Measurements from ENCODE around the gene SCARF1. TPM values are rescaled to one million over a fixed set of nuclear protein-coding genes. Genes with fewer than 3 reads are reported as not detected.

SCARF1 gene
- total RNA-seq, 1 donor from 2014 or later: 41.0 TPM

- Histone ChIP-seq H3K4me3 (ENCODE audit: low read depth, low read length) (no peak overlapping the region), H3K36me3 (ENCODE audit: control insufficient read depth, insufficient read depth, low read length) (no peaks in the 10 kb centered on the region), H3K27me3 (ENCODE audit: control insufficient read depth, insufficient read depth, low read length) (peaks cover 7% of the 10 kb centered on the region)
- TF ChIP-seq CTCF (IDR thresholded peaks at IDR 0.05; ENCODE audit: insufficient read depth, low read length, poor library complexity, severe bottlenecking): no peak
- no peak for DNase-seq (ENCODE audit: low read depth)
Observed at GRCh38 chr17:1625581-1625980, 20.0 kb downstream of the SCARF1 start.

- no peak for DNase-seq (ENCODE audit: low read depth)
- H3K36me3 ChIP-seq (ENCODE audit: control insufficient read depth, insufficient read depth, low read length): no peaks in the 10 kb centered on the region
- no peak overlapping the region for H3K4me3 ChIP-seq (ENCODE audit: low read depth, low read length)
- H3K27me3 ChIP-seq (ENCODE audit: control insufficient read depth, insufficient read depth, low read length): peaks cover 7% of the 10 kb centered on the region
- no peak for TF ChIP-seq CTCF (IDR thresholded peaks at IDR 0.05; ENCODE audit: insufficient read depth, low read length, poor library complexity, severe bottlenecking)
Observed at GRCh38 chr17:1625053-1625452, 20.5 kb downstream of the SCARF1 start.

DNA sequence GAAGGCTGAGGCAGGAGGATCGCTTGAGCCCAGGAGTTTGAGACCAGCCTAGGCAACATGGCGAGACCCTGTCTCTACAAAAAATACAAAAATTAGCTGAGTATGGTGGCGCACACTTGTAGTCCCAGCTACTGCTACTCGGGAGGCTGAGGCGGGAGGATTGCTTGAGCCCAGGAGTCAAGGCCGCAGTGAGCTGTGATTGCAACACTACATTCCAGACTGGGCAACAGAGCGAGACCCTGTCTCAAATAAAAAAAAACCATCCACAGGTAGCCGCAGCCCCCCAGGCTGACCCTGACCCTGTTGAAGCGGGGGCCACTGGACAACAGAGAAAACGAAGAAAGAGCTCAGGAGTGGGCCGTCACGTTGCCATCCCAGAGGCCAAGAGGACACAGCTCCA, 20.9 kb downstream of the SCARF1 start:
- Histone ChIP-seq H3K27me3 (ENCODE audit: control insufficient read depth, insufficient read depth, low read length) (peaks cover 4% of the 10 kb centered on the region), H3K36me3 (ENCODE audit: control insufficient read depth, insufficient read depth, low read length) (no peaks in the 10 kb centered on the region), H3K4me3 (ENCODE audit: low read depth, low read length) (no peak overlapping the region)
- TF ChIP-seq CTCF (IDR thresholded peaks at IDR 0.05; ENCODE audit: insufficient read depth, low read length, poor library complexity, severe bottlenecking): no peak
- DNase-seq (ENCODE audit: low read depth): no peak

- no peaks in the 10 kb centered on the region for H3K36me3 ChIP-seq (ENCODE audit: control insufficient read depth, insufficient read depth, low read length)
- no peak overlapping the region for H3K4me3 ChIP-seq (ENCODE audit: low read depth, low read length)
- TF ChIP-seq CTCF (IDR thresholded peaks at IDR 0.05; ENCODE audit: insufficient read depth, low read length, poor library complexity, severe bottlenecking): no peak
- H3K27me3 ChIP-seq (ENCODE audit: control insufficient read depth, insufficient read depth, low read length): peaks cover 3% of the 10 kb centered on the region
- DNase-seq (ENCODE audit: low read depth): no peak
Observed at GRCh38 chr17:1623057-1623630, 22.4 kb downstream of the SCARF1 start.

- no peak for TF ChIP-seq CTCF (IDR thresholded peaks at IDR 0.05; ENCODE audit: insufficient read depth, low read length, poor library complexity, severe bottlenecking)
- H3K36me3 ChIP-seq (ENCODE audit: control insufficient read depth, insufficient read depth, low read length): no peaks in the 10 kb centered on the region
- no peaks in the 10 kb centered on the region for H3K27me3 ChIP-seq (ENCODE audit: control insufficient read depth, insufficient read depth, low read length)
- DNase-seq (ENCODE audit: low read depth): no peak
- no peak overlapping the region for H3K4me3 ChIP-seq (ENCODE audit: low read depth, low read length)
Observed at GRCh38 chr17:1621273-1621954, 24.1 kb downstream of the SCARF1 start.

GRCh38 chr17:1620486-1620885, 25.0 kb downstream of the SCARF1 start:
- H3K4me3 ChIP-seq (ENCODE audit: low read depth, low read length): no peak overlapping the region
- no peaks in the 10 kb centered on the region for H3K27me3 ChIP-seq (ENCODE audit: control insufficient read depth, insufficient read depth, low read length)
- no peak for TF ChIP-seq CTCF (IDR thresholded peaks at IDR 0.05; ENCODE audit: insufficient read depth, low read length, poor library complexity, severe bottlenecking)
- no peaks in the 10 kb centered on the region for H3K36me3 ChIP-seq (ENCODE audit: control insufficient read depth, insufficient read depth, low read length)
- DNase-seq (ENCODE audit: low read depth): no peak
